ENCODE results near the gene DGKQ. TPM values are rescaled to one million over a fixed set of nuclear protein-coding genes. Genes with fewer than 3 reads are reported as not detected.

Gene DGKQ
- total and polyA plus RNA-seq, 9 of the 15 experiments (the other 6 are each of a cell fraction or from before 2014, with no cell fraction given): 0.17 to 22.0 (median 5.6) TPM

- no peak overlapping the region for H2AFZ ChIP-seq (ENCODE audit: low read depth, low read length)
- FAIRE-seq (no peak), ATAC-seq (no peak), DNase-seq (ENCODE audit: extremely low read depth in 1 of 4, low spot score in 3 of 4) (no peak)
- 96% methylated on average over 11 of the region's 12 CpGs for WGBS (ENCODE audit: insufficient coverage, low coverage, missing lambda C conversion rate)
- CTCF ChIA-PET (ENCODE audit: low intra/inter-chr PET ratio): no interaction called here
- peaks cover 5% of the 10 kb centered on the region; the same call in 1 of the 2 replicates for H3K9me3 ChIP-seq (replicated peaks; ENCODE audit: control insufficient read depth, insufficient read depth, low read depth, low read length)
- peaks cover 61% of the 10 kb centered on the region; the same call in 2 of the 3 replicates for H3K36me3 ChIP-seq (ENCODE audit: control insufficient read depth, insufficient read depth, low read length)
- no peaks in the 10 kb centered on the region for H3K27me3 ChIP-seq (ENCODE audit: control insufficient read depth in 2 of 2, insufficient read depth in 2 of 2, low read length in 2 of 2)
- H3K4me3 ChIP-seq: no peak overlapping the region
- no peak overlapping the region for H3K9ac ChIP-seq (ENCODE audit: insufficient read depth in 1 of 2, low read depth in 2 of 2, low read length in 2 of 2)
- POLR2A ChIA-PET: interaction anchor here (1.2 kb wide), 2 partner anchors 10 to 12 kb away, joined by 4 read pairs; no protein-coding TSS in a partner anchor
- H3K79me2 ChIP-seq (ENCODE audit: control insufficient read depth, insufficient read depth, low read length): peaks cover 10% of the 10 kb centered on the region
- in situ Hi-C loops (cut with MboI): no loop called here
- H4K20me1 ChIP-seq (replicated peaks; ENCODE audit: control insufficient read depth, insufficient read depth, low read length): 0 out of 2 replicates have a peak, but pooled peaks cover 1% of the 10 kb centered on the region
- intact Hi-C loops (cut with micrococcal nuclease): no loop called here
- peaks cover 0 to 20% of the 10 kb centered on the region in 2 experiments; a peak in 1 of 5 replicates for H3K4me1 ChIP-seq (replicated peaks in 1 of 2; ENCODE audit: control insufficient read depth in 2 of 2, insufficient read depth in 2 of 2, low read length in 2 of 2)
- H3K4me2 ChIP-seq (ENCODE audit: insufficient read depth, low read length): no peak overlapping the region
- H3K27ac ChIP-seq (ENCODE audit: extremely low read depth, low read depth, low read length): no peak overlapping the region
- no peaks in the 10 kb centered on the region for H3K9me1 ChIP-seq (ENCODE audit: control insufficient read depth, insufficient read depth, low read length)
- no TSS peak for BruUV-seq (replicated peaks)
- TF ChIP-seq SIN3A (IDR thresholded peaks at IDR 0.05; ENCODE audit: borderline replicate concordance in 2 of 2, control insufficient read depth in 1 of 2, low read depth in 2 of 2, low read length in 2 of 2): no peak
- no peak for TF ChIP-seq USF2 (CRISPR knock-in tag; IDR thresholded peaks at IDR 0.05)
- no peak for TF ChIP-seq ZNF445 (CRISPR knock-in tag; IDR thresholded peaks at IDR 0.05; ENCODE audit: low read depth)
- TF ChIP-seq ZNF407 (IDR thresholded peaks at IDR 0.05; ENCODE audit: low read depth): no peak
- TF ChIP-seq KHSRP (IDR thresholded peaks at IDR 0.05): no peak
- no peak for TF ChIP-seq HES1 (IDR thresholded peaks at IDR 0.05; ENCODE audit: low read depth)
- TF ChIP-seq ZNF75A (CRISPR knock-in tag; IDR thresholded peaks at IDR 0.05): no peak
- no peak for TF ChIP-seq NCOA2 (IDR thresholded peaks at IDR 0.05; ENCODE audit: partially characterized antibody in 2 of 2)
- no peak for TF ChIP-seq E2F6 (IDR thresholded peaks at IDR 0.05; ENCODE audit: borderline replicate concordance in 1 of 2, extremely low read depth in 1 of 2, insufficient read depth in 1 of 2, insufficient read length in 1 of 2, low read depth in 1 of 2, low read length in 1 of 2, poor library complexity in 1 of 2, severe bottlenecking in 1 of 2)
These were observed 63.5 kb downstream of the DGKQ start for GRCh38 chr4:909821-910220.
